Measurements from ENCODE around the gene RSRC1. TPM values are rescaled to one million over a fixed set of nuclear protein-coding genes. Genes with fewer than 3 reads are reported as not detected.
"Not testable (repeated sequence)": the region's sequence is repeated elsewhere in the genome, so short reads cannot be mapped to it uniquely, and the experiment has no call there.

RSRC1 gene
- total RNA-seq, 5 donors from 2014 or later (not counting 1 experiment from before 2014, with no cell fraction given): 29.9 to 35.0 (median 31.1) TPM

- H3K9me3 Mint-ChIP-seq: peaks cover 0 to 9% (median 4%) of the 10 kb centered on the region in 3 donors
- 100% methylated on average over 3 of the region's 3 CpGs for WGBS (ENCODE audit: insufficient coverage)
- ChIA-PET POLR2A (no interaction called here), CTCF (no interaction called here)
- no peaks in the 10 kb centered on the region for H3K4me1 ChIP-seq (ENCODE audit: control insufficient read depth in 1 of 2, extremely low read depth in 1 of 2, insufficient read depth in 2 of 2, low read length in 2 of 2)
- H3K4me3 ChIP-seq (ENCODE audit: control insufficient read depth in 1 of 2, extremely low read depth in 1 of 2, low read length in 1 of 2): no peak overlapping the region
- no peak for ATAC-seq (replicated peaks in 1 of 4)
- no peaks in the 10 kb centered on the region for H3K27me3 ChIP-seq (replicated peaks in 1 of 2; ENCODE audit: control insufficient read depth in 2 of 2, extremely low read depth in 1 of 2, insufficient read depth in 2 of 2, low read length in 1 of 2)
- no peaks in the 10 kb centered on the region for H3K9me3 ChIP-seq
- no peak overlapping the region for H3K27ac ChIP-seq (ENCODE audit: low read length)
- no peak overlapping the region for H3K27ac Mint-ChIP-seq
- peaks cover 0 to 13% (median 3%) of the 10 kb centered on the region in 3 donors for H3K4me1 Mint-ChIP-seq
- no peaks in the 10 kb centered on the region for H3K27me3 Mint-ChIP-seq
- H3K36me3 Mint-ChIP-seq: peaks cover 31% of the 10 kb centered on the region
- no peak for DNase-seq
- no peak overlapping the region for H3K4me3 Mint-ChIP-seq
- H3K36me3 ChIP-seq (ENCODE audit: control insufficient read depth in 2 of 2, extremely low read depth in 1 of 2, insufficient read depth in 1 of 2, low read length in 1 of 2): peaks cover 0 to 4% of the 10 kb centered on the region in 2 donors
These were observed 108.1 kb downstream of the RSRC1 start for GRCh38 chr3:158217992-158218391.

GRCh38 chr3:158220575-158220974 is 110.7 kb downstream of the RSRC1 start:
- Mint-ChIP-seq H3K27me3 (no peaks in the 10 kb centered on the region), H3K4me1 (peaks cover 0 to 15% (median 3%) of the 10 kb centered on the region in 3 donors), H3K36me3 (peaks cover 21% of the 10 kb centered on the region), H3K9me3 (peaks cover 0 to 4% (median 0%) of the 10 kb centered on the region in 3 donors), H3K27ac (no peak overlapping the region), H3K4me3 (no peak overlapping the region)
- Histone ChIP-seq H3K27ac (ENCODE audit: low read length) (no peak overlapping the region), H3K9me3 (no peaks in the 10 kb centered on the region), H3K4me1 (ENCODE audit: control insufficient read depth in 1 of 2, extremely low read depth in 1 of 2, insufficient read depth in 2 of 2, low read length in 2 of 2) (no peaks in the 10 kb centered on the region), H3K4me3 (ENCODE audit: control insufficient read depth in 1 of 2, extremely low read depth in 1 of 2, low read length in 1 of 2) (no peak overlapping the region), H3K27me3 (replicated peaks in 1 of 2; ENCODE audit: control insufficient read depth in 2 of 2, extremely low read depth in 1 of 2, insufficient read depth in 2 of 2, low read length in 1 of 2) (no peaks in the 10 kb centered on the region), H3K36me3 (ENCODE audit: control insufficient read depth in 2 of 2, extremely low read depth in 1 of 2, insufficient read depth in 1 of 2, low read length in 1 of 2) (peaks cover 0 to 4% of the 10 kb centered on the region in 2 donors)
- DNase-seq (no peak), ATAC-seq (replicated peaks in 1 of 4) (no peak)
- POLR2A ChIA-PET: no interaction called here
- CTCF ChIA-PET: no interaction called here

- Histone ChIP-seq H3K4me3 (ENCODE audit: control insufficient read depth in 1 of 2, extremely low read depth in 1 of 2, low read length in 1 of 2) (no peak overlapping the region), H3K27ac (ENCODE audit: low read length) (no peak overlapping the region), H3K36me3 (ENCODE audit: control insufficient read depth in 2 of 2, extremely low read depth in 1 of 2, insufficient read depth in 1 of 2, low read length in 1 of 2) (peaks cover 0 to 4% of the 10 kb centered on the region in 2 donors), H3K4me1 (ENCODE audit: control insufficient read depth in 1 of 2, extremely low read depth in 1 of 2, insufficient read depth in 2 of 2, low read length in 2 of 2) (no peaks in the 10 kb centered on the region), H3K27me3 (replicated peaks in 1 of 2; ENCODE audit: control insufficient read depth in 2 of 2, extremely low read depth in 1 of 2, insufficient read depth in 2 of 2, low read length in 1 of 2) (no peaks in the 10 kb centered on the region), H3K9me3 (no peaks in the 10 kb centered on the region)
- Mint-ChIP-seq H3K36me3 (peaks cover 29% of the 10 kb centered on the region), H3K4me3 (no peak overlapping the region), H3K4me1 (peaks cover 0 to 14% (median 3%) of the 10 kb centered on the region in 3 donors), H3K27ac (no peak overlapping the region), H3K9me3 (peaks cover 0 to 4% (median 0%) of the 10 kb centered on the region in 3 donors), H3K27me3 (no peaks in the 10 kb centered on the region)
- ATAC-seq (replicated peaks in 1 of 4) (no peak), DNase-seq (no peak)
- POLR2A ChIA-PET: no interaction called here
- CTCF ChIA-PET: no interaction called here
- WGBS (ENCODE audit: insufficient coverage): no CpG with 5 or more reads among the region's 2 CpGs
These were observed 111.5 kb downstream of the RSRC1 start for GRCh38 chr3:158221426-158221825.

- no peak overlapping the region for H3K27ac ChIP-seq (ENCODE audit: low read length)
- DNase-seq: no peak
- Mint-ChIP-seq H3K4me1 (peaks cover 0 to 7% (median 3%) of the 10 kb centered on the region in 3 donors), H3K9me3 (no peaks in the 10 kb centered on the region), H3K36me3 (peaks cover 52% of the 10 kb centered on the region), H3K4me3 (no peak overlapping the region), H3K27ac (no peak overlapping the region), H3K27me3 (no peaks in the 10 kb centered on the region)
- H3K4me1 ChIP-seq (ENCODE audit: control insufficient read depth in 1 of 2, extremely low read depth in 1 of 2, insufficient read depth in 2 of 2, low read length in 2 of 2): no peaks in the 10 kb centered on the region
- H3K27me3 ChIP-seq (replicated peaks in 1 of 2; ENCODE audit: control insufficient read depth in 2 of 2, extremely low read depth in 1 of 2, insufficient read depth in 2 of 2, low read length in 1 of 2): no peaks in the 10 kb centered on the region
- POLR2A ChIA-PET: no interaction called here
- no peaks in the 10 kb centered on the region for H3K9me3 ChIP-seq
- CTCF ChIA-PET: no interaction called here
- no peaks in the 10 kb centered on the region for H3K36me3 ChIP-seq (ENCODE audit: control insufficient read depth in 2 of 2, extremely low read depth in 1 of 2, insufficient read depth in 1 of 2, low read length in 1 of 2)
- no peak for ATAC-seq (replicated peaks in 1 of 4)
- H3K4me3 ChIP-seq (ENCODE audit: control insufficient read depth in 1 of 2, extremely low read depth in 1 of 2, low read length in 1 of 2): no peak overlapping the region
These were observed 116.5 kb downstream of the RSRC1 start for GRCh38 chr3:158226429-158226828.

GRCh38 chr3:158228942-158229341 is 119.1 kb downstream of the RSRC1 start:
- H3K4me1 ChIP-seq (ENCODE audit: control insufficient read depth in 1 of 2, extremely low read depth in 1 of 2, insufficient read depth in 2 of 2, low read length in 2 of 2); H3K9me3 Mint-ChIP-seq; CTCF ChIA-PET; ATAC-seq (replicated peaks in 1 of 4); DNase-seq; H3K9me3 ChIP-seq; H3K27me3 ChIP-seq (replicated peaks in 1 of 2; ENCODE audit: control insufficient read depth in 2 of 2, extremely low read depth in 1 of 2, insufficient read depth in 2 of 2, low read length in 1 of 2); POLR2A ChIA-PET; H3K4me1 Mint-ChIP-seq; H3K4me3 Mint-ChIP-seq; H3K4me3 ChIP-seq (ENCODE audit: control insufficient read depth in 1 of 2, extremely low read depth in 1 of 2, low read length in 1 of 2); H3K27me3 Mint-ChIP-seq; H3K36me3 ChIP-seq (ENCODE audit: control insufficient read depth in 2 of 2, extremely low read depth in 1 of 2, insufficient read depth in 1 of 2, low read length in 1 of 2); H3K27ac ChIP-seq (ENCODE audit: low read length); H3K27ac Mint-ChIP-seq: not testable (repeated sequence)
- WGBS (ENCODE audit: insufficient coverage): no CpG with 5 or more reads among the region's 10 CpGs
- peaks cover 54% of the 10 kb centered on the region for H3K36me3 Mint-ChIP-seq

- no peak for ATAC-seq (replicated peaks in 1 of 4)
- H3K4me3 Mint-ChIP-seq: no peak overlapping the region
These were observed 123.9 kb downstream of the RSRC1 start for GRCh38 chr3:158233791-158234190.

GRCh38 chr3:158244274-158244673 is 134.4 kb downstream of the RSRC1 start:
- ChIA-PET CTCF (no interaction called here), POLR2A (interaction anchor here in 1 of 2 donors (0.6 to 0.7 kb wide), 2 partner anchors 179 to 1757 kb away, joined by 3 read pairs; no protein-coding TSS in a partner anchor)
- no peaks in the 10 kb centered on the region for H3K27me3 Mint-ChIP-seq
- Histone ChIP-seq H3K9me3 (no peaks in the 10 kb centered on the region), H3K4me3 (ENCODE audit: control insufficient read depth in 1 of 2, extremely low read depth in 1 of 2, low read length in 1 of 2) (no peak overlapping the region), H3K27me3 (replicated peaks in 1 of 2; ENCODE audit: control insufficient read depth in 2 of 2, extremely low read depth in 1 of 2, insufficient read depth in 2 of 2, low read length in 1 of 2) (no peaks in the 10 kb centered on the region), H3K27ac (ENCODE audit: low read length) (no peak overlapping the region), H3K4me1 (ENCODE audit: control insufficient read depth in 1 of 2, extremely low read depth in 1 of 2, insufficient read depth in 2 of 2, low read length in 2 of 2) (no peaks in the 10 kb centered on the region), H3K36me3 (ENCODE audit: control insufficient read depth in 2 of 2, extremely low read depth in 1 of 2, insufficient read depth in 1 of 2, low read length in 1 of 2) (no peaks in the 10 kb centered on the region)
- H3K4me3 Mint-ChIP-seq: no peak overlapping the region
- peaks cover 30 to 47% (median 37%) of the 10 kb centered on the region in 3 donors for H3K9me3 Mint-ChIP-seq
- DNase-seq: no peak
- no peak overlapping the region for H3K27ac Mint-ChIP-seq
- H3K36me3 Mint-ChIP-seq: peaks cover 64% of the 10 kb centered on the region
- ATAC-seq (replicated peaks in 1 of 4): no peak
- H3K4me1 Mint-ChIP-seq: peaks cover 1 to 12% (median 4%) of the 10 kb centered on the region in 3 donors
- 100% methylated on average over 1 of the region's 1 CpG for WGBS (ENCODE audit: insufficient coverage)

More at GRCh38 chr3:158233791-158234190, 123.9 kb downstream of the RSRC1 start:
- H3K27me3 ChIP-seq (replicated peaks in 1 of 2; ENCODE audit: control insufficient read depth in 2 of 2, extremely low read depth in 1 of 2, insufficient read depth in 2 of 2, low read length in 1 of 2): no peaks in the 10 kb centered on the region
- H3K4me3 ChIP-seq (ENCODE audit: control insufficient read depth in 1 of 2, extremely low read depth in 1 of 2, low read length in 1 of 2): no peak overlapping the region
- ChIA-PET POLR2A (no interaction called here), CTCF (no interaction called here)
- peaks cover 64% of the 10 kb centered on the region for H3K36me3 Mint-ChIP-seq
- peaks cover 3% of the 10 kb centered on the region in 3 donors for H3K9me3 Mint-ChIP-seq
- no peaks in the 10 kb centered on the region for H3K36me3 ChIP-seq (ENCODE audit: control insufficient read depth in 2 of 2, extremely low read depth in 1 of 2, insufficient read depth in 1 of 2, low read length in 1 of 2)
- WGBS (ENCODE audit: insufficient coverage): no CpG with 5 or more reads among the region's 1 CpG
- no peak for DNase-seq
- no peaks in the 10 kb centered on the region for H3K4me1 ChIP-seq (ENCODE audit: control insufficient read depth in 1 of 2, extremely low read depth in 1 of 2, insufficient read depth in 2 of 2, low read length in 2 of 2)
- no peak overlapping the region for H3K27ac ChIP-seq (ENCODE audit: low read length)
- no peaks in the 10 kb centered on the region for H3K27me3 Mint-ChIP-seq
- no peaks in the 10 kb centered on the region for H3K4me1 Mint-ChIP-seq
- H3K27ac Mint-ChIP-seq: no peak overlapping the region
- no peaks in the 10 kb centered on the region for H3K9me3 ChIP-seq

Data from T-cell (primary cell).